Astrocyte (in vitro differentiated cells and primary cell): ENCODE data around the gene GALT.

Experiments
- EZH2 ChIP-seq: IDR thresholded peaks from 2 replicates; pipeline ENCODE4 v1.6.1; 2012; ENCODE audit warnings: mild to moderate bottlenecking, low read length, inconsistent platforms; ENCODE audit not compliant: insufficient read depth
- TF ChIP-seq, protein P1 (sequence below): IDR thresholded peaks from 2 replicates; pipeline ENCODE4 v1.5.1; 2011; ENCODE audit warnings: low read depth, mild to moderate bottlenecking, inconsistent platforms, low read length, moderate library complexity; ENCODE audit not compliant: insufficient read depth

DNA sequence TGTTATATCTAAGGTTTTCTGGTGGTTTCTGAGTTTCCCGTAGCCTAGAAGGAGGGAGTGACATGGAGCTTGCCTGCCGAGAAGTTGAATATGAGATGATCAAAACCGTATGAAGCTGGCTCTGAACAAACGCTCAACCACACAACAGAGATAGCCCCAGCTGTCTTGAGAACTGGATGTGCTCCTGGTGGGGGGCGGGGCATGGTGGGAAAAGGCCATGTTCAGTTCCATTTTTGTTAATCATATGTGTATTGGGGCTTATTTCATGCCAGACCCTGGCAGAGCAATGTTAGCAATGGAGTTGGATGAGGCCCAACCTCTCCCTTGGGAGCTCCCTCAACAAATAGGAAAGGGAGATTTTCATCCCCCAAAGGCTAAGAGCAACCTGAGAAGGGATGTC is 39.8 kb downstream of the GALT start:
- no peak for TF ChIP-seq EZH2
- TF ChIP-seq, protein P1, sequence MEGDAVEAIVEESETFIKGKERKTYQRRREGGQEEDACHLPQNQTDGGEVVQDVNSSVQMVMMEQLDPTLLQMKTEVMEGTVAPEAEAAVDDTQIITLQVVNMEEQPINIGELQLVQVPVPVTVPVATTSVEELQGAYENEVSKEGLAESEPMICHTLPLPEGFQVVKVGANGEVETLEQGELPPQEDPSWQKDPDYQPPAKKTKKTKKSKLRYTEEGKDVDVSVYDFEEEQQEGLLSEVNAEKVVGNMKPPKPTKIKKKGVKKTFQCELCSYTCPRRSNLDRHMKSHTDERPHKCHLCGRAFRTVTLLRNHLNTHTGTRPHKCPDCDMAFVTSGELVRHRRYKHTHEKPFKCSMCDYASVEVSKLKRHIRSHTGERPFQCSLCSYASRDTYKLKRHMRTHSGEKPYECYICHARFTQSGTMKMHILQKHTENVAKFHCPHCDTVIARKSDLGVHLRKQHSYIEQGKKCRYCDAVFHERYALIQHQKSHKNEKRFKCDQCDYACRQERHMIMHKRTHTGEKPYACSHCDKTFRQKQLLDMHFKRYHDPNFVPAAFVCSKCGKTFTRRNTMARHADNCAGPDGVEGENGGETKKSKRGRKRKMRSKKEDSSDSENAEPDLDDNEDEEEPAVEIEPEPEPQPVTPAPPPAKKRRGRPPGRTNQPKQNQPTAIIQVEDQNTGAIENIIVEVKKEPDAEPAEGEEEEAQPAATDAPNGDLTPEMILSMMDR = no peak
